Astrocyte (in vitro differentiated cells and primary cell): ENCODE measurements around the gene CHN1. TPM values are rescaled to one million over a fixed set of nuclear protein-coding genes. Genes with fewer than 3 reads are reported as not detected.
A peak's percentile ranks its signal among the peaks of the same experiment; 100 is the strongest.

Experiments used
- DNase-seq: peaks from one replicate; pipeline ENCODE4 v3.0.0-alpha.2; 2010; ENCODE audit warnings: low read depth
- FAIRE-seq: peaks from 2 replicates; lab custom pipeline; 2011; peaks lifted over from hg19 to GRCh38; lab: Jason Lieb, UNC
- H2AFZ ChIP-seq: 2 replicates; pipeline ENCODE4 v1.6.0; 2012; ENCODE audit warnings: low read depth, low read length, inconsistent platforms
- H3K27ac ChIP-seq: 2 replicates; pipeline ENCODE4 v1.5.1; 2011; ENCODE audit warnings: low read depth, low read length, inconsistent platforms
- H3K27me3 ChIP-seq: 2 replicates; pipeline ENCODE4 v1.6.0; 2011; ENCODE audit warnings: low read length, inconsistent platforms; ENCODE audit not compliant: insufficient read depth
- H3K36me3 ChIP-seq: 2 replicates; pipeline ENCODE4 v1.5.1; 2011; ENCODE audit warnings: low read length, inconsistent platforms; ENCODE audit not compliant: insufficient read depth
- H3K4me1 ChIP-seq: 2 replicates; pipeline ENCODE4 v1.5.1; 2011; ENCODE audit warnings: low read length, inconsistent platforms; ENCODE audit not compliant: insufficient read depth
- H3K4me2 ChIP-seq: 2 replicates; pipeline ENCODE4 v1.6.0; 2012; ENCODE audit warnings: low read length, inconsistent platforms
- H3K4me3 ChIP-seq: 2 replicates; pipeline ENCODE4 v1.5.1; 2011; ENCODE audit warnings: low read depth, mild to moderate bottlenecking, low read length, inconsistent platforms; ENCODE audit not compliant: insufficient read depth
- H3K79me2 ChIP-seq: 2 replicates; pipeline ENCODE4 v1.6.0; 2012; ENCODE audit warnings: mild to moderate bottlenecking, low read length, inconsistent platforms; ENCODE audit not compliant: insufficient read depth
- H3K9ac ChIP-seq: 2 replicates; pipeline ENCODE4 v1.6.0; 2012; ENCODE audit warnings: mild to moderate bottlenecking, low read length, inconsistent platforms
- H3K9me3 ChIP-seq: 2 replicates; pipeline ENCODE4 v1.5.1; 2012; ENCODE audit warnings: low read depth, mild to moderate bottlenecking, low read length, inconsistent platforms; ENCODE audit not compliant: insufficient read depth
- H4K20me1 ChIP-seq: 2 replicates; pipeline ENCODE4 v1.6.0; 2012; ENCODE audit warnings: low read length, inconsistent platforms; ENCODE audit not compliant: insufficient read depth
- H3K27ac Mint-ChIP-seq: one replicate; pipeline ENCODE4 v1.8.0; 2021; ENCODE audit warnings: mild to moderate bottlenecking, mixed read lengths; ENCODE audit not compliant: unreplicated experiment
- H3K27me3 Mint-ChIP-seq: one replicate; pipeline ENCODE4 v1.8.0; 2021; ENCODE audit warnings: low read depth, mixed read lengths; ENCODE audit not compliant: unreplicated experiment
- H3K36me3 Mint-ChIP-seq: one replicate; pipeline ENCODE4 v1.8.0; 2021; ENCODE audit warnings: low read depth, mixed read lengths; ENCODE audit not compliant: unreplicated experiment
- H3K4me1 Mint-ChIP-seq: one replicate; pipeline ENCODE4 v1.8.0; 2021; ENCODE audit warnings: low read depth, mixed read lengths; ENCODE audit not compliant: unreplicated experiment
- H3K4me3 Mint-ChIP-seq: one replicate; pipeline ENCODE4 v1.8.0; 2021; ENCODE audit warnings: mild to moderate bottlenecking, moderate library complexity, mixed read lengths; ENCODE audit not compliant: unreplicated experiment
- H3K9me3 Mint-ChIP-seq: one replicate; pipeline ENCODE4 v1.8.0; 2021; ENCODE audit warnings: mild to moderate bottlenecking, mixed read lengths; ENCODE audit not compliant: unreplicated experiment
- CTCF ChIP-seq: IDR thresholded peaks from 2 replicates; pipeline ENCODE4 v1.5.1; 2011; ENCODE audit warnings: low read depth, mild to moderate bottlenecking, inconsistent platforms, low read length, moderate library complexity; ENCODE audit not compliant: insufficient read depth
- EZH2 ChIP-seq: IDR thresholded peaks from 2 replicates; pipeline ENCODE4 v1.6.1; 2012; ENCODE audit warnings: mild to moderate bottlenecking, low read length, inconsistent platforms; ENCODE audit not compliant: insufficient read depth
- total RNA-seq: library from RNA; stranded (reverse); gene quantifications from 2 replicates; pipeline ENCODE4 v1.2.1, GENCODE V29; 2021

Gene CHN1
- total RNA-seq, 1 donor from 2014 or later: 23.9 TPM

- DNase-seq: no peak
- Histone ChIP-seq H3K4me2 (no peak overlapping the region), H3K9me3 (no peaks in the 10 kb centered on the region), H3K36me3 (no peaks in the 10 kb centered on the region), H3K79me2 (no peaks in the 10 kb centered on the region), H3K4me1 (no peaks in the 10 kb centered on the region), H3K4me3 (no peak overlapping the region), H3K27me3 (no peaks in the 10 kb centered on the region), H3K27ac (no peak overlapping the region), H2AFZ (no peak overlapping the region), H4K20me1 (no peaks in the 10 kb centered on the region), H3K9ac (no peak overlapping the region)
- Mint-ChIP-seq H3K36me3 (no peaks in the 10 kb centered on the region), H3K9me3 (no peaks in the 10 kb centered on the region), H3K27me3 (no peaks in the 10 kb centered on the region), H3K4me1 (no peaks in the 10 kb centered on the region), H3K4me3 (no peak overlapping the region), H3K27ac (no peak overlapping the region)
- no peak for TF ChIP-seq CTCF
- no peak for TF ChIP-seq EZH2
- FAIRE-seq: peak; percentile 41
Measured at GRCh38 chr2:174902506-174903263, 102.5 kb downstream of the CHN1 start.

GRCh38 chr2:174901075-174901474 is 104.1 kb downstream of the CHN1 start:
- no peaks in the 10 kb centered on the region for H3K27me3 Mint-ChIP-seq
- no peak overlapping the region for H3K27ac ChIP-seq
- no peaks in the 10 kb centered on the region for H3K4me1 ChIP-seq
- FAIRE-seq (peak; percentile 29), DNase-seq (no peak)
- H3K4me3 ChIP-seq: no peak overlapping the region
- no peaks in the 10 kb centered on the region for H3K27me3 ChIP-seq
- H3K9me3 ChIP-seq: no peaks in the 10 kb centered on the region
- H3K27ac Mint-ChIP-seq: no peak overlapping the region
- H3K4me3 Mint-ChIP-seq: no peak overlapping the region
- no peak overlapping the region for H3K9ac ChIP-seq
- H4K20me1 ChIP-seq: no peaks in the 10 kb centered on the region
- no peak for TF ChIP-seq CTCF
- TF ChIP-seq EZH2: no peak
- no peaks in the 10 kb centered on the region for H3K36me3 Mint-ChIP-seq
- H2AFZ ChIP-seq: no peak overlapping the region
- no peaks in the 10 kb centered on the region for H3K36me3 ChIP-seq
- H3K4me2 ChIP-seq: no peak overlapping the region
- no peaks in the 10 kb centered on the region for H3K79me2 ChIP-seq
- H3K9me3 Mint-ChIP-seq: no peaks in the 10 kb centered on the region
- no peaks in the 10 kb centered on the region for H3K4me1 Mint-ChIP-seq

GRCh38 chr2:174897286-174897685 is 107.9 kb downstream of the CHN1 start:
- no peak overlapping the region for H3K9ac ChIP-seq
- H3K9me3 ChIP-seq: no peaks in the 10 kb centered on the region
- H3K27ac ChIP-seq: no peak overlapping the region
- no peaks in the 10 kb centered on the region for H3K27me3 ChIP-seq
- no peaks in the 10 kb centered on the region for H3K9me3 Mint-ChIP-seq
- no peak overlapping the region for H3K27ac Mint-ChIP-seq
- FAIRE-seq (no peak), DNase-seq (no peak)
- H3K4me3 Mint-ChIP-seq: no peak overlapping the region
- H3K36me3 ChIP-seq: no peaks in the 10 kb centered on the region
- H2AFZ ChIP-seq: no peak overlapping the region
- H4K20me1 ChIP-seq: no peaks in the 10 kb centered on the region
- no peaks in the 10 kb centered on the region for H3K4me1 Mint-ChIP-seq
- H3K4me3 ChIP-seq: no peak overlapping the region
- H3K4me2 ChIP-seq: no peak overlapping the region
- no peaks in the 10 kb centered on the region for H3K4me1 ChIP-seq
- no peaks in the 10 kb centered on the region for H3K27me3 Mint-ChIP-seq
- H3K79me2 ChIP-seq: no peaks in the 10 kb centered on the region
- H3K36me3 Mint-ChIP-seq: no peaks in the 10 kb centered on the region
- TF ChIP-seq CTCF (no peak), EZH2 (no peak)
